ENCODE data around the gene IL1R2. TPM values are rescaled to one million over a fixed set of nuclear protein-coding genes. Genes with fewer than 3 reads are reported as not detected.
A peak's percentile ranks its signal among the peaks of the same experiment; 100 is the strongest.

IL1R2 gene
- total and polyA plus RNA-seq, 2 of the 13 experiments (the other 11 are each of a cell fraction or from before 2014, with no cell fraction given): 3.6 to 7.3 TPM

DNA sequence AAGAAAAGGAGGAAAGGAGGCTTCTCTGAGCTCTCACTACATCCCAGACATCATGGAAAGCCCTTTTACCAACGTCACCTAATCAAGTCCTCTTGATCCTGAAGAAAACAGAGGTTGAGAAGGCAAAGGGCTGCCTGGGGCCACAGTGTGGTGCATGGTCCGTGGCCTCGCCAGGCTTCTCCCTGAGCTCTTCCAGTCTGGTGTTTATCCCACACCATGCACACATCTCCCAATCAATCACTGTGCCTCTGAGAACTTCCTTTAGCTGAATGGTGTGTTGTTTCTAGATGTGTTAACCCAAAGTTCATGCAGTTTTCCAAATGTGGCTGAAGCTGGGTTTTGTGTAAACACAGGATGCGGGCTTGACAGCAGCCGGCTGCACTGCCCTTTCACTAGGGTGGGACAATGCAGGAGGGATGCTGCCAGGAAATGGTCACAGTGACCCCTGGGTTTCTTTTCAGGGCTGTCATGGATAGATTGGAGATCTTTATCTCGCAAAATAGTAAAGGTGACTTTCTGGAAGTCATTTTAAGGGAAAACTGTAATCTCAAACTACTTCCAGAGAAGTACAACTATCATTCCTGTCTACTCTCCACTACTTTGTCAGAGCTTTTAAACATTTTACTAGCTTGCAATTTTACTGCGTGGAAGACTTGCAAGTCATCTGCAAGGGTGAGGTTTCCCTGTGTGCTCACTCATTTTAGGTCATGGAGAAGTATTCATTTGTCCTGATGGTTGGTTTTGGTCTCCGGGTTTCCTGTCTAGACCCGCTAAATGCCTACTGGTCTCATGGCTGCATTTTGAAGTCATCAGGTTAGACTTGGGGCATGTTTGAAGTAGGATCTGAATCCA is 54.6 kb downstream of the IL1R2 start (continued):
- TF ChIP-seq, protein P1, sequence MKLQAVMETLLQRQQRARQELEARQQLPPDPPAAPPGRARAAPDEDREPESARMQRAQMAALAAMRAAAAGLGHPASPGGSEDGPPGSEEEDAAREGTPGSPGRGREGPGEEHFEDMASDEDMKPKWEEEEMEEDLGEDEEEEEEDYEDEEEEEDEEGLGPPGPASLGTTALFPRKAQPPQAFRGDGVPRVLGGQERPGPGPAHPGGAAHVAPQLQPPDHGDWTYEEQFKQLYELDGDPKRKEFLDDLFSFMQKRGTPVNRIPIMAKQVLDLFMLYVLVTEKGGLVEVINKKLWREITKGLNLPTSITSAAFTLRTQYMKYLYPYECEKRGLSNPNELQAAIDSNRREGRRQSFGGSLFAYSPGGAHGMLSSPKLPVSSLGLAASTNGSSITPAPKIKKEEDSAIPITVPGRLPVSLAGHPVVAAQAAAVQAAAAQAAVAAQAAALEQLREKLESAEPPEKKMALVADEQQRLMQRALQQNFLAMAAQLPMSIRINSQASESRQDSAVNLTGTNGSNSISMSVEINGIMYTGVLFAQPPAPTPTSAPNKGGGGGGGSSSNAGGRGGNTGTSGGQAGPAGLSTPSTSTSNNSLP (IDR thresholded peaks at IDR 0.05; ENCODE audit: low read depth, low read length): peak; percentile 69
- TF ChIP-seq ZNF207 (IDR thresholded peaks at IDR 0.05; ENCODE audit: borderline replicate concordance) (no peak), CC2D1A (CRISPR knock-in tag; IDR thresholded peaks at IDR 0.05) (no peak), KDM5A (IDR thresholded peaks at IDR 0.05; ENCODE audit: borderline replicate concordance, low read length) (no peak; the same call in 1 of the 2 replicates), ZNF124 (CRISPR knock-in tag; IDR thresholded peaks at IDR 0.05) (peak; percentile 95), ZNF878 (CRISPR knock-in tag; IDR thresholded peaks at IDR 0.05) (peak; percentile 72; the same call in 1 of the 2 replicates), ZNF556 (CRISPR knock-in tag; IDR thresholded peaks at IDR 0.05; ENCODE audit: borderline replicate concordance) (peak; percentile 97), ZNF672 (CRISPR knock-in tag; IDR thresholded peaks at IDR 0.05) (no peak), ZNF510 (CRISPR knock-in tag; IDR thresholded peaks at IDR 0.05; ENCODE audit: low read depth) (no peak; the same call in 1 of the 2 replicates), HIVEP1 (CRISPR knock-in tag; IDR thresholded peaks at IDR 0.05) (no peak; the same call in 1 of the 2 replicates), HOXD1 (CRISPR knock-in tag; IDR thresholded peaks at IDR 0.05) (peak; percentile 99), ZNF496 (CRISPR knock-in tag; IDR thresholded peaks at IDR 0.05; ENCODE audit: insufficient replicate concordance) (no peak), CEBPG (CRISPR knock-in tag; IDR thresholded peaks at IDR 0.05) (peak; percentile 92), ZNF644 (CRISPR knock-in tag; IDR thresholded peaks at IDR 0.05; ENCODE audit: low read depth) (peak; percentile 97), ZNF274 (CRISPR knock-in tag; IDR thresholded peaks at IDR 0.05) (0 out of 2 replicates have a peak, but pooled peaks have one; percentile 55), ZNF761 (CRISPR knock-in tag; conservative IDR thresholded peaks at IDR 0.05) (0 out of 2 replicates have a peak, but pooled peaks have one; percentile 64), ZNF20 (CRISPR knock-in tag; IDR thresholded peaks at IDR 0.05) (no peak), REXO4 (CRISPR knock-in tag; IDR thresholded peaks at IDR 0.05; ENCODE audit: borderline replicate concordance) (no peak), SOX13 (IDR thresholded peaks at IDR 0.05) (peak; percentile 79), SOX13 (CRISPR knock-in tag; conservative IDR thresholded peaks at IDR 0.05 in 1 of 2, IDR thresholded peaks at IDR 0.05 in 1 of 2) (peak in 1 of 2 experiments; percentile 97; a peak in 2 of 4 replicates)
- TF ChIP-seq, protein P2, sequence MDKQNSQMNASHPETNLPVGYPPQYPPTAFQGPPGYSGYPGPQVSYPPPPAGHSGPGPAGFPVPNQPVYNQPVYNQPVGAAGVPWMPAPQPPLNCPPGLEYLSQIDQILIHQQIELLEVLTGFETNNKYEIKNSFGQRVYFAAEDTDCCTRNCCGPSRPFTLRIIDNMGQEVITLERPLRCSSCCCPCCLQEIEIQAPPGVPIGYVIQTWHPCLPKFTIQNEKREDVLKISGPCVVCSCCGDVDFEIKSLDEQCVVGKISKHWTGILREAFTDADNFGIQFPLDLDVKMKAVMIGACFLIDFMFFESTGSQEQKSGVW (CRISPR knock-in tag; IDR thresholded peaks at IDR 0.05; ENCODE audit: borderline replicate concordance): no peak
- TF ChIP-seq, protein P3, sequence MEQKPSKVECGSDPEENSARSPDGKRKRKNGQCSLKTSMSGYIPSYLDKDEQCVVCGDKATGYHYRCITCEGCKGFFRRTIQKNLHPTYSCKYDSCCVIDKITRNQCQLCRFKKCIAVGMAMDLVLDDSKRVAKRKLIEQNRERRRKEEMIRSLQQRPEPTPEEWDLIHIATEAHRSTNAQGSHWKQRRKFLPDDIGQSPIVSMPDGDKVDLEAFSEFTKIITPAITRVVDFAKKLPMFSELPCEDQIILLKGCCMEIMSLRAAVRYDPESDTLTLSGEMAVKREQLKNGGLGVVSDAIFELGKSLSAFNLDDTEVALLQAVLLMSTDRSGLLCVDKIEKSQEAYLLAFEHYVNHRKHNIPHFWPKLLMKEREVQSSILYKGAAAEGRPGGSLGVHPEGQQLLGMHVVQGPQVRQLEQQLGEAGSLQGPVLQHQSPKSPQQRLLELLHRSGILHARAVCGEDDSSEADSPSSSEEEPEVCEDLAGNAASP (CRISPR knock-in tag; IDR thresholded peaks at IDR 0.05; ENCODE audit: borderline replicate concordance): peak; percentile 97
- TF ChIP-seq, protein P4, sequence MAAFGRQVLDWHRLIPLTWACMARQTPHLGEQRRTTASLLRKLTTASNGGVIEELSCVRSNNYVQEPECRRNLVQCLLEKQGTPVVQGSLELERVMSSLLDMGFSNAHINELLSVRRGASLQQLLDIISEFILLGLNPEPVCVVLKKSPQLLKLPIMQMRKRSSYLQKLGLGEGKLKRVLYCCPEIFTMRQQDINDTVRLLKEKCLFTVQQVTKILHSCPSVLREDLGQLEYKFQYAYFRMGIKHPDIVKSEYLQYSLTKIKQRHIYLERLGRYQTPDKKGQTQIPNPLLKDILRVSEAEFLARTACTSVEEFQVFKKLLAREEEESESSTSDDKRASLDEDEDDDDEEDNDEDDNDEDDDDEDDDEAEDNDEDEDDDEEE (CRISPR knock-in tag; IDR thresholded peaks at IDR 0.05): no peak
- TF ChIP-seq, protein P5, sequence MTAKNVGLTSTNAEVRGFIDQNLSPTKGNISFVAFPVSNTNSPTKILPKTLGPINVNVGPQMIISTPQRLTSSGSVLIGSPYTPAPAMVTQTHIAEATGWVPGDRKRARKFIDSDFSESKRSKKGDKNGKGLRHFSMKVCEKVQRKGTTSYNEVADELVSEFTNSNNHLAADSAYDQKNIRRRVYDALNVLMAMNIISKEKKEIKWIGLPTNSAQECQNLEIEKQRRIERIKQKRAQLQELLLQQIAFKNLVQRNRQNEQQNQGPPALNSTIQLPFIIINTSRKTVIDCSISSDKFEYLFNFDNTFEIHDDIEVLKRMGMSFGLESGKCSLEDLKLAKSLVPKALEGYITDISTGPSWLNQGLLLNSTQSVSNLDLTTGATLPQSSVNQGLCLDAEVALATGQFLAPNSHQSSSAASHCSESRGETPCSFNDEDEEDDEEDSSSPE (CRISPR knock-in tag; IDR thresholded peaks at IDR 0.05): peak; percentile 82
